Panc1 (cell line): ENCODE measurements around the gene CDC16.

Source experiments
- CTCF ChIP-seq: fragments of 450-650 bp; IDR thresholded peaks from 2 replicates; pipeline ENCODE4 v1.5.1; 2017; ENCODE audit warnings: mild to moderate bottlenecking
- POLR2AphosphoS5 ChIP-seq: IDR thresholded peaks from 2 replicates; pipeline ENCODE4 v1.6.1; 2012; ENCODE audit warnings: mild to moderate bottlenecking, low read depth, low read length, moderate library complexity
- REST ChIP-seq, 2 experiments: IDR thresholded peaks; 2 replicates each; pipeline ENCODE4 v1.6.1; 2011 to 2012; ENCODE audit warnings: low read depth in 2 of 2, control low read depth in 1 of 2, low read length in 1 of 2, mild to moderate bottlenecking in 1 of 2, moderate library complexity in 1 of 2; ENCODE audit not compliant: insufficient read depth in 1 of 2
- SIN3A ChIP-seq: IDR thresholded peaks from 2 replicates; pipeline ENCODE4 v1.6.1; 2012; ENCODE audit warnings: low read depth, mild to moderate bottlenecking, low read length, moderate library complexity, borderline replicate concordance; ENCODE audit not compliant: insufficient read depth

GRCh38 chr13:114259974-114260373 is 25.3 kb downstream of the CDC16 start:
- TF ChIP-seq CTCF: no peak
- no peak for TF ChIP-seq SIN3A
- TF ChIP-seq REST (IDR thresholded peaks at IDR 0.05; ENCODE audit: insufficient read depth in 1 of 2, low read depth in 2 of 2, low read length in 1 of 2): no peak
- TF ChIP-seq POLR2AphosphoS5: no peak
